SJCRH30 (cell line): ENCODE measurements around the gene TFF3. TPM values are rescaled to one million over a fixed set of nuclear protein-coding genes. Genes with fewer than 3 reads are reported as not detected.

Source experiments
- DNase-seq, 2 experiments: peaks; one replicate each; pipeline ENCODE4 v3.0.0-alpha.2; 2015 to 2020
- H3K27ac ChIP-seq: fragments of 250-450 bp; sonication (Bioruptor Pico); 2 replicates; pipeline ENCODE4 v1.5.1; 2020; ENCODE audit warnings: mild to moderate bottlenecking, moderate library complexity
- H3K27me3 ChIP-seq: fragments of 250-450 bp; sonication (Bioruptor Pico); 2 replicates; pipeline ENCODE4 v1.5.1; 2020; ENCODE audit warnings: mild to moderate bottlenecking, moderate library complexity
- H3K36me3 ChIP-seq: fragments of 250-450 bp; sonication (Bioruptor Pico); 2 replicates; pipeline ENCODE4 v1.5.1; 2020; ENCODE audit warnings: mild to moderate bottlenecking, moderate library complexity
- H3K4me1 ChIP-seq: fragments of 250-450 bp; sonication (Bioruptor Pico); 2 replicates; pipeline ENCODE4 v1.5.1; 2020; ENCODE audit warnings: mild to moderate bottlenecking, moderate library complexity
- H3K4me3 ChIP-seq: fragments of 250-450 bp; sonication (Bioruptor Pico); 2 replicates; pipeline ENCODE4 v1.5.1; 2020; ENCODE audit warnings: mild to moderate bottlenecking, moderate library complexity
- H3K9me3 ChIP-seq: fragments of 250-450 bp; sonication (Bioruptor Pico); replicated peaks from 2 replicates; pipeline ENCODE4 v1.5.1; 2020; ENCODE audit warnings: mild to moderate bottlenecking, moderate library complexity
- total RNA-seq: library from RNA; depleted of rRNA; stranded (reverse); fragments of >200 nt; shearing (Covaris generic); gene quantifications from 2 replicates; pipeline ENCODE4 v1.2.3, GENCODE V29; 2014; rRNA removed

TFF3 gene, protein sequence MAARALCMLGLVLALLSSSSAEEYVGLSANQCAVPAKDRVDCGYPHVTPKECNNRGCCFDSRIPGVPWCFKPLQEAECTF
- total RNA-seq = 48.5 and 52.7 TPM in 2 replicates

DNA sequence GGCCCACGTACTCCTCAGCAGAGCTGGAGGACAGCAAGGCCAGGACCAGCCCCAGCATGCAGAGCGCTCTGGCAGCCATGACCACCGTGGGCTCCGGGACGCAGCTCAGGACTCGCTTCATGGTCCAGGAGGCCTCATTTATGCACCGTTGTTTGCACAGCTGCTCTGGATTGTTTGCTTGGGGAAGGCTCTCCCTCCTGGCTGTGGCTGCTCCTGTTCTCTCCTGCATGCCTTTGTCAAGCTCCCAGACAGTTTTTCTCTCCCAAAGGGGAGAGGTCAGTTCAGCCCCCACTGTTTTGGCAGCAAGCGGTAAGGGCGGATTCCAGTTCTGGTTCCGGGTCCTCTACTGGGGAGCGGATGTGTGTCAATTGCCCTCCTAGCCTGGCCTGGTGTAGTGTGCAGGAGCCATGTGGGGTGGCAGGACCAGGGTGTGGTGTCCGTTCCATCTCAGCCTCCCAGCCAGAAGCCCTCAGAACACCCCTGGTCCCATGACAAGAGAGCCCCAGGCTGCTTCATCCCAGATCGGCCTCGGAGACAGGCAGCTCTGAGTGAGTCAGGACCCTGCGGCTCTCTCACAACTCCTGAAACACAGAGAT lies at the start of gene TFF3:
Gene TFF3 (minus strand): TSS at position 114 of the 596 bp plus-strand sequence. CDS start 35 bp downstream, at position 79.
- H3K9me3 ChIP-seq = no peaks in the 10 kb centered on the region
- peak within 1 kb of the TSS; percentile 46 for H3K4me3 ChIP-seq
- H3K27me3 ChIP-seq = no peaks in the 10 kb centered on the region
- peak within 1 kb of the TSS; percentile 91 for H3K27ac ChIP-seq
- H3K36me3 ChIP-seq = no peaks in the 10 kb centered on the region
- peak; percentile 93 to 96 for DNase-seq
- peaks cover 31% of the 10 kb centered on the region for H3K4me1 ChIP-seq

DNA sequence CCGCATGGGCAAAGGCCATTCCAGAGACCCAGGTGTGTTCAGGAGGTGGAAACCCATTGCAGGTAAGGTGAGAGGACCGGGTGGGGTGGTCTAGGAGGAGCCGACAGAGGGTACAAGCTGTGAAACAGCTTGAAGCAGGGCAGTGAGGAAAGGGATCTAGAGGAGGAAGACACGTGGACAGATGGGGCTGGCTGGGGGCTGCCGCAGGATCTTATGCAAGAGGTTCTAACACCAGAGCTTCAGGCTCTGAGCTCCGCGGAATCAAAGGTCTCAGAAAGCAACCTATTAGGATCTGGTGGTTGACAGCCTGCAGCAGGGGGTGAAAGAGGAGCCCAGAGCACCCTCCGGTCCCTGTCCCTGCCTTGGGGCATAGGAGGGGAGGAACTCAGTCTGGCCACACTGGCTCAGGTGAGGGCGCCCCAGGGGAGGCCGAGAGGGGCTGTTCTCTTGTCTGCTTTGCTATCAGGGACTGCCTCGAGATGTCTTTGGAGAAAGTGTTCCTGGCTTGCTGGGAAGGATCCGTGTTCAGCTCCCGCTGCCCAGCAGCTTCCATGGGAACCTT lies 49.2 kb upstream of the TFF3 start:
- no peak overlapping the region for H3K4me3 ChIP-seq

DNA sequence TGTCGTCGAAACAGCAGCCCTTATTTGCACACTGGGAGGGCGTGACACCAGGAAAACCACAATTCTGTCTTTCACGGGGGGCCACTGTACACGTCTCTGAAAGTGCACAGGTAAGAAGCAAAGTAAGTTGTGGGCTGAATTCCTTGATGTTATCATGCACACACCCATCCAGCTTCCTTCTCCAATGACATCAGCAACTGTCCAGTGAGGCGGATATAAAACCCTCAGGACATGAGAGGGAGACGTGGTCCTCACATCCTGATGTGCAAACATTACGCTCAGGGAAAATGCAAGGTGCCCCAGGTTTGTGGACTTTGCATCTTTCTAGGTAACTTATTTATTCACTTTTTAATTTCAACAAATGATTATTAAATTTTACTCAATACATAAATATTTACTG lies 48.1 kb upstream of the TFF3 start:
- Histone ChIP-seq H3K27ac (no peak overlapping the region), H3K4me1 (no peaks in the 10 kb centered on the region), H3K36me3 (no peaks in the 10 kb centered on the region), H3K4me3 (no peak overlapping the region), H3K27me3 (peaks cover 11% of the 10 kb centered on the region; the same call in 1 of the 2 replicates), H3K9me3 (no peaks in the 10 kb centered on the region)
- no peak for DNase-seq

More for the DNA sequence above, 49.2 kb upstream of the TFF3 start:
- H3K27me3 ChIP-seq = peaks cover 11% of the 10 kb centered on the region; the same call in 1 of the 2 replicates
- no peaks in the 10 kb centered on the region for H3K36me3 ChIP-seq
- H3K9me3 ChIP-seq = no peaks in the 10 kb centered on the region
- no peaks in the 10 kb centered on the region for H3K4me1 ChIP-seq
- H3K27ac ChIP-seq = no peak overlapping the region
- no peak for DNase-seq

DNA sequence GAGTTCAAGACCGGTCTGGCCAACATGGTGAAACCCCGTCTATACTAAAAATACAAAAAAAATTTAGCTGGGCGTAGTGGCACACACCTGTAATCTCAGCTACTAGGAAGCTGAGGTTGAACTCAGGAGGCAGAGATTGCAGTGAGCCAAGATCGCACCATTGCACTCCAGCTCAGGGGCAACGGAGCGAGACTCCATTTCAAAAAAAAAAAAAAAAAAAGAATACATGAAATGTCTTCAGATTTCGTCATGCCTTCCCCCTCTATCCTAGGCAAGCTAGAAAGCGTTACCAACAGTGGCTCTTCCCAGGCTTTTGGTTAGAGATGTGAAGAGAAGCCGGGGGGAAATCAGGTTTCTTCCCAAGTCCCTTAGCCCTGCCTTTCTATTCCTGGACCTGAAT lies 47.5 kb upstream of the TFF3 start:
- Histone ChIP-seq H3K4me3 (no peak overlapping the region), H3K36me3 (no peaks in the 10 kb centered on the region), H3K4me1 (no peaks in the 10 kb centered on the region), H3K9me3 (no peaks in the 10 kb centered on the region), H3K27ac (no peak overlapping the region), H3K27me3 (peaks cover 11% of the 10 kb centered on the region; the same call in 1 of the 2 replicates)
- DNase-seq = no peak

DNA sequence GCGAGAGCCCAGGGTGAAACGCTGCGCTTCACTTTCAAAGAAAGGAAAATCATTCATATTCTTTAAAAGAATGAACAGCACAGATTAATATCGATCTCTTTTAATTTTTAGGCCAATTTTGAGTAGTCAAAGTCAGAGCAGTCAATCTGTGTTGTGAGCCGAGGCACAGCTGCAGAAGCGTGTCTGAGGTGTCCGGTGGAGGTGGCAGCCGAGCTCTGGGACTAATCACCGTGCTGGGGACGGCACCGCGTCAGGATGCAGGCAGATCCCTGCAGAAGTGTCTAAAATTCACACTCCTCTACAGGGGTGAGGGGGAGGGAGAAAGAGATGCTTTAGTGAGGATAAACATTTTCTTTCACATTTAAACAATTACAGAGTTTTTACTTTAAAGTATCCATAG lies 47.0 kb upstream of the TFF3 start:
- DNase-seq = no peak
- H3K36me3 ChIP-seq = no peaks in the 10 kb centered on the region

DNA sequence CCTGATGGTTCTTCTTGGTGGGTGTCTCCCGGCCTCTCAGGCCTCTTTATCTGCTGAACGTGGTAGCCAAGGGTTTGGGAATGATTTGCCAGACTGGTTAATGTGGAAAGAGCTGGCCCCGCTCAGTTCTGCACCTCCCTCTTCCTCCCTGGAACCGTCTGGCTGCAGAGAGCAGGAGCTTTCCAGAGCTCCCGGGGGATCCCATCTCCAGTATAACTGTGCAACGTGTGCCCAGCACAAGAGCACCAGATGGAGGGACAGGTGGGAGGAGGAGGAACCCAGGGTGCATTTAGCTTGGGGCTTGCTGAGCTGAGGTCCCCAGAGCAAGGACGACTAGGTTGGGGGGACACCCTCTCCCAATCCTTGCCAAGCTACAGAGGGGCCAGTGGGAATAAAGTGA lies 46.1 kb upstream of the TFF3 start:
- Histone ChIP-seq H3K27ac (no peak overlapping the region), H3K4me3 (no peak overlapping the region), H3K9me3 (no peaks in the 10 kb centered on the region), H3K4me1 (no peaks in the 10 kb centered on the region), H3K27me3 (peaks cover 11% of the 10 kb centered on the region; the same call in 1 of the 2 replicates), H3K36me3 (no peaks in the 10 kb centered on the region)
- DNase-seq = no peak

More for the DNA sequence above, 47.0 kb upstream of the TFF3 start:
- Histone ChIP-seq H3K4me3 (no peak overlapping the region), H3K27ac (no peak overlapping the region), H3K4me1 (no peaks in the 10 kb centered on the region), H3K9me3 (no peaks in the 10 kb centered on the region), H3K27me3 (peaks cover 11% of the 10 kb centered on the region; the same call in 1 of the 2 replicates)

DNA sequence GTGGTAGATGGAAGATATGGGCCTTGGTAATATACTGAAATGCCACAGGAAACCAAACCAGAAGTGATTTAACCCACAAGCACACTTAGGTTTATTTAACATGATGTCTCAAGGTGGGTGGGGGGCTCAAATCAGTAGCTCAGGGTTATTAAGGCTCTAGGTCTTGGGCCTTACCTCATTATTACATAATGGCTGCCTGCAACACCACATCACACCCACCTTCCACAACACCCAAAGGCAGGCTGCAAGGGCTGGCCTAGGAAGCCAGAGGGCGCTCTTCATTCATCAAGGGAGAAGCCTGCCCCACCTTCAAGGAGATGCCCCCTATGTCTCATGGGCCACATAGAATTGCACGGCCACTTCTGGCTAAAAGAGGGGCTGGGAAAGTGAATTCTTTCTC lies 45.1 kb upstream of the TFF3 start:
- Histone ChIP-seq H3K9me3 (no peaks in the 10 kb centered on the region), H3K4me3 (no peak overlapping the region), H3K36me3 (no peaks in the 10 kb centered on the region), H3K4me1 (no peaks in the 10 kb centered on the region), H3K27me3 (peaks cover 9% of the 10 kb centered on the region; the same call in 1 of the 2 replicates), H3K27ac (no peak overlapping the region)
- DNase-seq = no peak

DNA sequence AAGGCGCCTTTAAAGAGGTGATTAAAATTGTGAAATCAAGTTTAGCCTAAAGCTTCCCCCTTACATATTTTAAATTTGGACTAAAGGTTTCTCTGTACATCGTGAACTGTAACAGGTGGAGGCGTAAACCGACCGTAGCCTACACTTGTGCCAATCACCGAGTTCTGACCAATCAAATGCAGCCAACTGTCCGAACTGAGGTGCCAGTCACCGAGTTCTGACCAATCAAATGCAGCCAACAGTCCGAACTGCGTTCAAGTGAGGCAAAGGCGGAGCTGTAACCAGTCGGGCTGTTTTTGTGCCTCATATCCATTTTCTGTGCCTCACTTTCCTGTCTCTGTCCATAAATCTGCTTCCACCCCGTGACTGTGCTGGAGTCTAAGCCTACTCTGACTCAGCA lies 43.7 kb upstream of the TFF3 start:
- no peak overlapping the region for H3K4me3 ChIP-seq
- peaks cover 8% of the 10 kb centered on the region; the same call in 1 of the 2 replicates for H3K27me3 ChIP-seq
- DNase-seq = no peak
- no peaks in the 10 kb centered on the region; the same call in 1 of the 2 replicates for H3K9me3 ChIP-seq
- H3K4me1 ChIP-seq = no peaks in the 10 kb centered on the region
- no peaks in the 10 kb centered on the region for H3K36me3 ChIP-seq
- no peak overlapping the region for H3K27ac ChIP-seq

DNA sequence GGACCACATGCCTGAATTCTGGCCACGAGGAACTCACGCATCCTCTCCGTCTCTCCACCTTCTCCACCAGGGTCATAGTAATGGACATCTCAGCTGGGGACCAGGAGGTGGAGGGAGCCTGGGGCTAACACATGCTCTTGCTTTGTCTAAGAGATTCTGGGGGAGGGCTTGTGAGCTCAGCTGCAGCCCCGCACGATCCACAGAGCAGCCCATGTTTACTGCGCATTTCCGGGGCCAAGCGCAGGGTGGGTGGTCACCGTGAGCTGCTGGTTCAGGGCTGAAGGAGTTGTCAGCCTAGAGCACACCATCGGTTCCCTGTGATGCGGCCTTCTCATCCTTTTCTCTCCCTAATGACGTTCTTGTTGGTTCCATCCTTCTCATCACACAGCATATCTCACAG lies 43.1 kb upstream of the TFF3 start:
- H3K9me3 ChIP-seq = no peaks in the 10 kb centered on the region; the same call in 1 of the 2 replicates
- DNase-seq = no peak
- H3K4me1 ChIP-seq = no peaks in the 10 kb centered on the region
- peaks cover 5% of the 10 kb centered on the region; the same call in 1 of the 2 replicates for H3K27me3 ChIP-seq
- H3K4me3 ChIP-seq = no peak overlapping the region
- no peaks in the 10 kb centered on the region for H3K36me3 ChIP-seq
- no peak overlapping the region for H3K27ac ChIP-seq

DNA sequence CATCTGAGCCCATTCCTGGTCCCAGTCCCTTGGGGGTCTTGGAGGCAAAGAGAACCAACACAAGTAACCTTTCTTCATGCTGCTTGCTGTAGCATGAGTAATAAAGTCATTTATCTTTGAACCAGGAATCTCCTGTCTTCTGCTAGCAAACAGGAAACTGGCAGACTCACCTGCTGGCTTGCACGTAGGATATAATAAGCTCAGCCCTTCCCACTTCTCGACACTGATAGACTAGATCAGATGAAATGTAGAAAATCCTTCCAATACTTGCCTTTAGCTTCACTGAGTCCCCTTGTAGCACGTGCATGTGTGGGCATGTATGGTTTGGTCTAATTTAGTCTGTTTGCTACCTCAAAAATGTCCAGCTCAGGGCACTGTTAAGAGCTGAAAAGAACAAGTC lies 42.1 kb upstream of the TFF3 start:
- Histone ChIP-seq H3K4me3 (no peak overlapping the region), H3K4me1 (no peaks in the 10 kb centered on the region), H3K9me3 (no peaks in the 10 kb centered on the region; the same call in 1 of the 2 replicates), H3K27me3 (no peaks in the 10 kb centered on the region), H3K27ac (no peak overlapping the region), H3K36me3 (no peaks in the 10 kb centered on the region)
- DNase-seq = no peak

DNA sequence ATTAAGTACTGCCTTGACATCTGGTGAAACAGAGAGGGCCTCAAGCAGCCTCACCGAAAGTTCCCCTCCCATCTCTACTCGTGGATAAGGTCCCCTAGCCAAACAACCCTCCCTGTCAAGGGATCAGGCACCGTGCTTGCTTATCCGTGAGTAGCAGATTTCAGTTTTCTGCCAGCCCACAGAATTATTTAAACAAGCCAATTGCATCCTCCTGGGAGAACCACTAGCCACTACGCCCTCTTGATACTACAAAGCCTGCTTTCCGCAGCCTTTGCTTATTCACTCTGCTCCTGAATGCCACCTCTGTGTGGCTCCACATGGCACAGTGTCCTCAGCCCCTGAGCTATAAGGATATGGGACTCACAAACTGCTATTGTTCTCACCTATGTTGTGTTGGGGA lies 41.4 kb upstream of the TFF3 start:
- Histone ChIP-seq H3K36me3 (no peaks in the 10 kb centered on the region), H3K27ac (no peak overlapping the region), H3K27me3 (no peaks in the 10 kb centered on the region), H3K4me1 (no peaks in the 10 kb centered on the region), H3K4me3 (no peak overlapping the region), H3K9me3 (no peaks in the 10 kb centered on the region; the same call in 1 of the 2 replicates)
- DNase-seq = no peak

DNA sequence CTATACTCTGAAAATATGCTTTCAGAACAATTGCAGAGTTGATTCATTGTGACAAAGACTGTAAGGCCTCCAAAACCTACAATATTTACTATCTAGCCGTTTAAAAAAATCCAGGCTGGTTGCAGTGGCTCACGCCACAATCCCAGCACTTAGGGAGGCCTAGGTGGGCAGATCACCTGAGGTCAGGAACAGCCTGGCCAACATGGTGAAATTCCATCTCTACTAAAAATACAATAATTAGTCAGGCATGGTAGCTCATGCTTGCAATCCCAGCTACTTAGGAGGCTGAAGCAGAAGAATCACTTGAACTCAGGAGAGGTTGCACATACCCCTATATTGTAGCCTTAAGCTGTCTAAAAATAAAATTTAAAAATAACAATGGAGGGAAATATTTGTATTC lies 40.8 kb upstream of the TFF3 start:
- Histone ChIP-seq H3K4me3 (no peak overlapping the region), H3K36me3 (no peaks in the 10 kb centered on the region), H3K27me3 (no peaks in the 10 kb centered on the region), H3K4me1 (no peaks in the 10 kb centered on the region), H3K9me3 (no peaks in the 10 kb centered on the region; the same call in 1 of the 2 replicates), H3K27ac (no peak overlapping the region)
- no peak for DNase-seq

DNA sequence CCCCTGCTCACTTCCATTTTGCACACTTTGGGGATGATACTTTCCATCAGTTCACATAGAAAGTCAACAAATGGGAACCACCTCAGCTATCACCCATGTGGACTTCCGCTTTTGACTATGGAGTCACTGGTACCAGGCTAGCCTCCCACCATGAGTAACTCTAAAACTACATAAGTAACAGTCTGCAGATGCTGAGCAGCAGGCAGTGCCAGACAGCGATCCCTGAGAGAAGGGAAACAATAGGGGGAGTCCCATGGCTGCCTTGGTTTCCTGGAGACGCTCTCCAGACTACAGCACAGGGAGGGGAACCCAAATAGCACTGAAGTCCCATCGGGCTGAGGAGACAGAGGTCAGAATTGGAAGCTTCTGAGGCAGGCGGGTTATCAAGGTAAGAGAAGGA lies 38.4 kb upstream of the TFF3 start:
- H3K9me3 ChIP-seq = no peaks in the 10 kb centered on the region; the same call in 1 of the 2 replicates
- no peak for DNase-seq
- no peaks in the 10 kb centered on the region for H3K27me3 ChIP-seq
- H3K27ac ChIP-seq = no peak overlapping the region
- H3K4me3 ChIP-seq = no peak overlapping the region
- H3K36me3 ChIP-seq = no peaks in the 10 kb centered on the region
- no peaks in the 10 kb centered on the region for H3K4me1 ChIP-seq

DNA sequence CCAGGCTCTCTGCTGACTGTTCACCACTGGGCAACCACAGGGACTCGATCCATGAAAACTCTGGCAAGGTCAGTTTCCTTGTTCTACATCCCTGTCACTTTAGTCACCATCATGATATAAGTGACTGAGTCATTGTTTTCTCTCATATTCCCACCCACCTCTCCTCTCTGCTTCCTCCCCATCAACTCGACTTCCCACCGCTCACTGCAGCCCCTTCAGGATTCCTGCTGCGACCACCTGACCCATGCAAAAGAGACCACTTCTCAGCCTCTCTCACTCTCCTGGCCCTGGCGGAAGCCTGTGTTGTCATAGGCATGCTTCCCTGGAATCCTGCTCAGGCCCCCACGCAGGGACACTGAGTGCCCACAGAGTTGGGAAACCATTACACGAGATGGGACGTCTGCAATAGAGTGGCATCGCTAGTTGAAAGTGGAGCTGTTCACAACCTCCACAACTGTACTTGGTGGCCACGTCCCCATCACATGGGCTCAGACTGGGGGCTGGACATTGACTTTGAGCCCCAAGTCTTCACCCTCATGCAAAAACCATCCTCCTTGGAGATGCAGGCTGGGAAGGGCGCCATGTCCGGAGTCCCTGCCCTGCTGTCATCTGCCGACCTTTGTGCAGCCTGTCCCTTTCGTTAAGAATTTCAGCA lies 37.4 kb upstream of the TFF3 start:
- H3K4me1 ChIP-seq = no peaks in the 10 kb centered on the region
- H3K27ac ChIP-seq = no peak overlapping the region
- no peaks in the 10 kb centered on the region for H3K36me3 ChIP-seq
- no peak overlapping the region for H3K4me3 ChIP-seq
- H3K9me3 ChIP-seq = no peaks in the 10 kb centered on the region; the same call in 1 of the 2 replicates
- no peaks in the 10 kb centered on the region for H3K27me3 ChIP-seq
- DNase-seq = no peak
